ENCODE data around the gene MRPS27.

The MRPS27 gene

GRCh38 chr5:72256536-72256935 is 63.5 kb downstream of the MRPS27 start:
- DNase-seq (ENCODE audit: low read depth): no peak

- DNase-seq (ENCODE audit: low read depth): no peak
Measured at GRCh38 chr5:72255670-72256069, 64.4 kb downstream of the MRPS27 start.

GRCh38 chr5:72255237-72255636 is 64.8 kb downstream of the MRPS27 start:
- no peak for DNase-seq (ENCODE audit: low read depth)

- DNase-seq (ENCODE audit: low read depth): no peak
Measured at GRCh38 chr5:72252574-72253155, 67.4 kb downstream of the MRPS27 start.

- DNase-seq (ENCODE audit: low read depth): no peak
Measured at GRCh38 chr5:72252008-72252407, 68.0 kb downstream of the MRPS27 start.

- no peak for DNase-seq (ENCODE audit: low read depth)
Measured at GRCh38 chr5:72251386-72251785, 68.7 kb downstream of the MRPS27 start.

GRCh38 chr5:72248410-72248981 is 71.5 kb downstream of the MRPS27 start:
- no peak for DNase-seq (ENCODE audit: low read depth)

- DNase-seq (ENCODE audit: low read depth): no peak
Measured at GRCh38 chr5:72246954-72247442, 73.0 kb downstream of the MRPS27 start.

- no peak for DNase-seq (ENCODE audit: low read depth)
Measured at GRCh38 chr5:72245951-72246532, 74.0 kb downstream of the MRPS27 start.

GRCh38 chr5:72245546-72245945 is 74.5 kb downstream of the MRPS27 start:
- DNase-seq (ENCODE audit: low read depth): no peak

- no peak for DNase-seq (ENCODE audit: low read depth)
Measured at GRCh38 chr5:72244862-72245371, 75.1 kb downstream of the MRPS27 start.

GRCh38 chr5:72243706-72244105 is 76.3 kb downstream of the MRPS27 start:
- DNase-seq (ENCODE audit: low read depth): no peak

GRCh38 chr5:72242796-72243475 is 77.1 kb downstream of the MRPS27 start:
- no peak for DNase-seq (ENCODE audit: low read depth)

- DNase-seq (ENCODE audit: low read depth): no peak
Measured at GRCh38 chr5:72241346-72242003, 78.6 kb downstream of the MRPS27 start.

GRCh38 chr5:72238712-72239445 is 81.2 kb downstream of the MRPS27 start:
- DNase-seq (ENCODE audit: low read depth): no peak

GRCh38 chr5:72237879-72238278 is 82.2 kb downstream of the MRPS27 start:
- DNase-seq (ENCODE audit: low read depth): no peak

GRCh38 chr5:72237415-72237814 is 82.6 kb downstream of the MRPS27 start:
- DNase-seq (ENCODE audit: low read depth): no peak

GRCh38 chr5:72235725-72236124 is 84.3 kb downstream of the MRPS27 start:
- DNase-seq (ENCODE audit: low read depth): no peak

- no peak for DNase-seq (ENCODE audit: low read depth)
Measured at GRCh38 chr5:72234868-72235267, 85.2 kb downstream of the MRPS27 start.

GRCh38 chr5:72234265-72234700 is 85.8 kb downstream of the MRPS27 start:
- DNase-seq (ENCODE audit: low read depth): no peak

- no peak for DNase-seq (ENCODE audit: low read depth)
Measured at GRCh38 chr5:72233835-72234234, 86.2 kb downstream of the MRPS27 start.

GRCh38 chr5:72232838-72233237 is 87.2 kb downstream of the MRPS27 start:
- DNase-seq (ENCODE audit: low read depth): no peak

Measured in activated T-cell treated with anti-CD3 and anti-CD28 coated beads for 48 hours (primary cell).